BE2C (cell line): ENCODE measurements around the gene TECPR1.

Experiments used
- DNase-seq: peaks from one replicate; pipeline ENCODE4 v3.0.0-alpha.2; 2020
- H3K27me3 ChIP-seq: fragments of 250-450 bp; sonication (Bioruptor Pico); 2 replicates; pipeline ENCODE4 v1.5.1; 2020; ENCODE audit warnings: mild to moderate bottlenecking
- H3K36me3 ChIP-seq: fragments of 250-450 bp; sonication (Bioruptor Pico); 2 replicates; pipeline ENCODE4 v1.5.1; 2020; ENCODE audit warnings: mild to moderate bottlenecking
- H3K4me1 ChIP-seq: fragments of 250-450 bp; sonication (Bioruptor Pico); 2 replicates; pipeline ENCODE4 v1.5.1; 2020
- H3K4me3 ChIP-seq: 2 replicates; pipeline ENCODE4 v1.5.1; 2011; ENCODE audit warnings: low read depth, low read length
- H3K9me3 ChIP-seq: fragments of 250-450 bp; sonication (Bioruptor Pico); 2 replicates; pipeline ENCODE4 v1.5.1; 2020
- TF ChIP-seq, protein P1 (sequence below): IDR thresholded peaks from 2 replicates; pipeline ENCODE4 v1.5.1; 2012; ENCODE audit warnings: mild to moderate bottlenecking, low read depth, low read length

The TECPR1 gene

GRCh38 chr7:98294798-98295382 lies 42.9 kb upstream of the TECPR1 start:
- TF ChIP-seq, protein P1, sequence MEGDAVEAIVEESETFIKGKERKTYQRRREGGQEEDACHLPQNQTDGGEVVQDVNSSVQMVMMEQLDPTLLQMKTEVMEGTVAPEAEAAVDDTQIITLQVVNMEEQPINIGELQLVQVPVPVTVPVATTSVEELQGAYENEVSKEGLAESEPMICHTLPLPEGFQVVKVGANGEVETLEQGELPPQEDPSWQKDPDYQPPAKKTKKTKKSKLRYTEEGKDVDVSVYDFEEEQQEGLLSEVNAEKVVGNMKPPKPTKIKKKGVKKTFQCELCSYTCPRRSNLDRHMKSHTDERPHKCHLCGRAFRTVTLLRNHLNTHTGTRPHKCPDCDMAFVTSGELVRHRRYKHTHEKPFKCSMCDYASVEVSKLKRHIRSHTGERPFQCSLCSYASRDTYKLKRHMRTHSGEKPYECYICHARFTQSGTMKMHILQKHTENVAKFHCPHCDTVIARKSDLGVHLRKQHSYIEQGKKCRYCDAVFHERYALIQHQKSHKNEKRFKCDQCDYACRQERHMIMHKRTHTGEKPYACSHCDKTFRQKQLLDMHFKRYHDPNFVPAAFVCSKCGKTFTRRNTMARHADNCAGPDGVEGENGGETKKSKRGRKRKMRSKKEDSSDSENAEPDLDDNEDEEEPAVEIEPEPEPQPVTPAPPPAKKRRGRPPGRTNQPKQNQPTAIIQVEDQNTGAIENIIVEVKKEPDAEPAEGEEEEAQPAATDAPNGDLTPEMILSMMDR, result peak; percentile 87

DNA sequence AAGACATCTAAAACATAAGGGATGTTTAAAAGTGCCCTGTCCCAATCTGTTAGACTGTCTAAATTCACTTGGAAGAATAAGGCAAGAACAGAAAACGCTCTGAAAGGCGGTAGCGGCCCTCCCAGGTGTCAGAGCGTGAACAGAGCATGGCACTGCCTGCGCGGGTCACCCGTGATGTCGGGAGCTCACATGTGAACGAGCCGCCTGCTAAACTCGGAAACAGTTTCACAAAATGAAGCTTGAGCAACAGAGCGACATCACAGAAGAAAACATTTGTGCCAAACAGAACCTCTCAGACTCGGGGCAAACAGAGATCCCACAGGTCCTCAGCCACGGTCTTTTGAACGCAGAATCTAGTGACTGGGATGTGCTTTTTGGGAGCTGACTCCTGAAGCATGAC lies 42.3 kb upstream of the TECPR1 start:
- H3K9me3 ChIP-seq, result no peaks in the 10 kb centered on the region
- no peak for DNase-seq
- H3K36me3 ChIP-seq, result no peaks in the 10 kb centered on the region
- no peak overlapping the region for H3K4me3 ChIP-seq
- H3K4me1 ChIP-seq, result no peaks in the 10 kb centered on the region
- no peaks in the 10 kb centered on the region for H3K27me3 ChIP-seq
- TF ChIP-seq, protein P1, result no peak

More at GRCh38 chr7:98294798-98295382, 42.9 kb upstream of the TECPR1 start:
- no peaks in the 10 kb centered on the region for H3K9me3 ChIP-seq
- H3K4me1 ChIP-seq, result no peaks in the 10 kb centered on the region
- DNase-seq, result peak; percentile 78
- no peak overlapping the region for H3K4me3 ChIP-seq
- H3K36me3 ChIP-seq, result no peaks in the 10 kb centered on the region
- no peaks in the 10 kb centered on the region for H3K27me3 ChIP-seq

DNA sequence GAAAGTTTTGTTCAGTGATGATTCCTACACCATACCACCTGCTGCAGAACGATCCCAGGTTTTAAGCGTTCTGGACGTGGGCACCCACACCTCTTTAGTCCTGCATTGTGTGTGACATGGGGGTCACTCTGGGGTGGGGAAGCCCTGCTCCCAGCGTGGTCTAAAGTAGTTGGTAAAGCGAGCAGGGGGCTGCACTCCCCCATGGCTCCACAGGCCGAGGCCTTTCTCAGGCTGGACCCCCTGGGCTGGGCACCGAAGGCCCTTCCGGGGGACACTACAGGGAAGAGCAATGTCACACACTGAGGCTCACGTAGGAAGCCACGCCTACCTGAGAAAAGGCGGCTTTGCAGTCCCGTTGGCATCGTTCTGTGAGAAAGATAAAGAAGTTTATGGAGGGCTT lies 41.7 kb upstream of the TECPR1 start:
- no peak for DNase-seq
- Histone ChIP-seq H3K9me3 (no peaks in the 10 kb centered on the region), H3K36me3 (no peaks in the 10 kb centered on the region), H3K27me3 (no peaks in the 10 kb centered on the region), H3K4me1 (no peaks in the 10 kb centered on the region), H3K4me3 (no peak overlapping the region)
- TF ChIP-seq, protein P1, result no peak

DNA sequence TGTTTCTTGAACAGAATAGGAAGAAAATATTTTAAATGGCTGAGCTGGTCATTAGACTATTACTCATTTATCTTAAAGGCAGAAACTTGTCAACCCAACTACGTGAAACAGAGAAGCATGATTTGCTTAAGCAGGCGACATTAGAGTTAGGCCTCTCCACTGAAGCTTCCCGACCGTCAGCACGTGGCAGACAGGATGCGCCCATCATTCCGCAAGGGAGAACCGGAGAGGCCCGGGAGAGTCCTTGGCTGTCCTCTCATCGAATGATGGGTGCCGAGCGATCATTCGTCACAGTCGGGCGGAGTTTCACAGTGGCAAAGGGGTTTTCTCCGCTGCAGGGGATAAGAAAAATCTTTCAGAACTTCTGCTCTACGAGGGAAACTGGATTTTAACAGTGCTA lies 41.2 kb upstream of the TECPR1 start:
- TF ChIP-seq, protein P1, result no peak
- Histone ChIP-seq H3K27me3 (no peaks in the 10 kb centered on the region), H3K36me3 (no peaks in the 10 kb centered on the region), H3K9me3 (no peaks in the 10 kb centered on the region), H3K4me3 (no peak overlapping the region), H3K4me1 (no peaks in the 10 kb centered on the region)
- no peak for DNase-seq

GRCh38 chr7:98291717-98292116 lies 39.7 kb upstream of the TECPR1 start:
- no peaks in the 10 kb centered on the region for H3K9me3 ChIP-seq
- TF ChIP-seq, protein P1, result no peak
- no peaks in the 10 kb centered on the region for H3K36me3 ChIP-seq
- H3K27me3 ChIP-seq, result no peaks in the 10 kb centered on the region
- no peaks in the 10 kb centered on the region for H3K4me1 ChIP-seq
- DNase-seq, result no peak
- H3K4me3 ChIP-seq, result no peak overlapping the region

- DNase-seq, result no peak
- H3K9me3 ChIP-seq, result no peaks in the 10 kb centered on the region
- H3K4me3 ChIP-seq, result no peak overlapping the region
- TF ChIP-seq, protein P1, result no peak
- H3K27me3 ChIP-seq, result no peaks in the 10 kb centered on the region
- H3K36me3 ChIP-seq, result no peaks in the 10 kb centered on the region
- H3K4me1 ChIP-seq, result no peaks in the 10 kb centered on the region; the same call in 1 of the 2 replicates
These were observed 37.4 kb upstream of the TECPR1 start for GRCh38 chr7:98289333-98289875.
